KG1 (cell line): ENCODE data around the gene WASHC1.
"Not testable (repeated sequence)": the region's sequence is repeated elsewhere in the genome, so short reads cannot be mapped to it uniquely, and the experiment has no call there.

ENCODE experiments used
- DNase-seq: peaks from one replicate; lab custom pipeline; 2025; lab: John Stamatoyannopoulos, UW

Gene WASHC1, protein sequence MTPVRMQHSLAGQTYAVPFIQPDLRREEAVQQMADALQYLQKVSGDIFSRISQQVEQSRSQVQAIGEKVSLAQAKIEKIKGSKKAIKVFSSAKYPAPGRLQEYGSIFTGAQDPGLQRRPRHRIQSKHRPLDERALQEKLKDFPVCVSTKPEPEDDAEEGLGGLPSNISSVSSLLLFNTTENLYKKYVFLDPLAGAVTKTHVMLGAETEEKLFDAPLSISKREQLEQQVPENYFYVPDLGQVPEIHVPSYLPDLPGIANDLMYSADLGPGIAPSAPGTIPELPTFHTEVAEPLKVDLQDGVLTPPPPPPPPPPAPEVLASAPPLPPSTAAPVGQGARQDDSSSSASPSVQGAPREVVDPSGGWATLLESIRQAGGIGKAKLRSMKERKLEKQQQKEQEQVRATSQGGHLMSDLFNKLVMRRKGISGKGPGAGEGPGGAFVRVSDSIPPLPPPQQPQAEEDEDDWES

GRCh38 chr9:29356-29755 is at the start of gene WASHC1:
TSS of gene WASHC1 (minus strand) at chr9:29456. CDS start at chr9:24999, 4,457 bp downstream.
- DNase-seq = not testable (repeated sequence)

- DNase-seq = not testable (repeated sequence)
Observed at GRCh38 chr9:78333-78732, 49.1 kb upstream of the WASHC1 start.

- not testable (repeated sequence) for DNase-seq
Observed at GRCh38 chr9:76389-76788, 47.1 kb upstream of the WASHC1 start.

DNA sequence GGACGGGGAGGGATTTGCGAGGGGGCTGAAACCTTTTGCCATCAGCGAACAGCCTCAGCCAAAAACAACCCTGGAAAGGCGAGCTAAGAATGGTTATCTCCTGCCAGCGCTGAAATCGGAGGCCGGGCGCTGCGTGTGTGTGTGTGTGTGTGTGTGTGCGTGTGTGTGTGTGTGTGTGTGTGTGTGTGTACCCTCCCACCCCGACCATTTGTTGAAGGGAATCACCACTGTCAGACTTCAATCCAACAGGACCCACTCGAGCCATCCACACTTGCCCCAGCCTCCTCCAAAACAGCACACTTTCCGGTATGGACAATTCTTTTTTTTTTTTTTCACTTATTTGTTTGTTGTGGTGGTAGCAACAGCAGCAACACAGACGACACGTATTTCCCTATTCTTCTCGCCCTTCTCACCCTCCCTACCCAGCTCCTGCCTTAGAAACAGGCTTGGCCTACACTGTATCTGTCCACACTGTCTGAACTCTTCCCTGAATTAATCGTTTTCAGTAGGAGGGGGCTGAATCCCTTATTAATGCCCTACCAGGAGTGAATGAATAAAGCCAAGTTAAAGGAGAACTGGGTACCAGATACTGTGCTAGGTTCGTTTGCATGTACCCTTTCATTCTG is 44.8 kb upstream of the WASHC1 start:
- not testable (repeated sequence) for DNase-seq

- not testable (repeated sequence) for DNase-seq
Observed at GRCh38 chr9:73076-73899, 44.0 kb upstream of the WASHC1 start.

GRCh38 chr9:63031-63629 is 33.9 kb upstream of the WASHC1 start:
- not testable (repeated sequence) for DNase-seq

- DNase-seq = not testable (repeated sequence)
Observed at GRCh38 chr9:52678-53077, 23.4 kb upstream of the WASHC1 start.

GRCh38 chr9:48190-48842 is 19.1 kb upstream of the WASHC1 start:
- DNase-seq = not testable (repeated sequence)

- not testable (repeated sequence) for DNase-seq
Observed at GRCh38 chr9:46639-47271, 17.5 kb upstream of the WASHC1 start.

DNA sequence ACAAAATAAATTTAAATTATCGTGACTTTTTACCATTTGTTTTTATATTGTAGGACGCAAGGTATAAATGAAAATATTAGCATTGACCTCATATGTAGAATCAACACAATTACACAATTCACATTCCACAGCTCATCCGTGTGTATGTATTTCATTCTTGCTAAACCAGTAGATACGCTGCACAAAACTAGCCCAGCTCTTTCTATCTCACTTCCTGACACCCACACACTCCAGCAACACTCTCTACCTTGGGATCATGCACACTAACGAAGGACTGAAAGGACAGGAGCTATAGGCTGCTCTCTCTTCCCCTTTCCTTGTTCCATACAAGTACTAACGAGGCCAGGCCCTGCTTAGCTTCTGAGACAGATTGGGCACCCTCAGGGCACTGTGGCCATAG is 16.9 kb upstream of the WASHC1 start:
- DNase-seq = not testable (repeated sequence)

DNA sequence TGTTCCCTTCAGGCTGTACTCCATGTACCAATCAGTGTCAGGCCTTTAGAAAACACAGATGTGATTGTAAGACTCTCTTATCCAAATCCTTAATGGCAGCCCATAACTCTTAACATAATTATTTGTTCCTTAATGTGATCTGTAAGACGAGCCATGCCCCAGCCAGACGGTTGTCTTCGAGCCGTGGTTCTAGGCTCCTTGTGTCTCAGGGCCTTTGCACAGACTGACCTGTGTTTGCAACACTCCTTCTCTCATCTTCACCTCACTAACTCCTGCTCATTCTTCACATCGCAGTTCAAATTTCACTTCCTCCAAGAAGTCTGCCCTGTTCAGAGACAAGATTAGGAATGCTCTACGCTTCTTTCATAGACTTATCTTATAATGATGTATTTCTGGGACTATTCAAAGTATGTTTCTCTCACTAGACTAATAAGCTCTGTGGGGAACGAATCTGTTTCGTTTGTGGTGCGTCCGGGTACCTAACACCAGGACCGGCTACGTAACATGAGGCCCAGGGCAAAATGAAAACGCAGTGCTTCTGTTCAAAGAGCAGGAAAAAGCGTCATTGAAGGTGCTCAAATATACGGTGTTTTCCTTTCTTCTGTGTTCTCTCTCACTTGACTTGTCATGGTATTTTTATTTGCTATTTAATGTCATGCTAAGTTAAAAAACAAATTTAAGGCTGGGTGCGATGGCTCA is 16.1 kb upstream of the WASHC1 start:
- DNase-seq = not testable (repeated sequence)

- not testable (repeated sequence) for DNase-seq
Observed at GRCh38 chr9:44416-44815, 15.2 kb upstream of the WASHC1 start.

DNA sequence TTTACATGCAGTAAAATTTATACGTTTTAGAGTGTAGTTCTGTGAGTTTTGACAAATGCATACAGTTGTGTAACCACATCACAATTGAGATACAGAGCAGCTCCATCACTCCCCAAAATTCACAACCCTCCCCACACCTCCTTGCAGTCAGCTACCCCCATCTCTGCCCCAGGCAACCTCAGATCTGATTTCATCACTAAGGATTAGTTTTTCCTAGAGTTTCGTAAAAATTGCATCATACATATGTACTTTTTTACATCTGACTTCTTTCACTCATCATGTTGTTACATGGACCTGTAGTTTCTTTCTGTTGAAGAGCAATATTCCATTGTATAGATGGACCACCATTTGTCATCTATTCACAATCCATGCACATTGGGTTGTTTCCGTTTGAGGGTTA is 14.4 kb upstream of the WASHC1 start:
- not testable (repeated sequence) for DNase-seq

DNA sequence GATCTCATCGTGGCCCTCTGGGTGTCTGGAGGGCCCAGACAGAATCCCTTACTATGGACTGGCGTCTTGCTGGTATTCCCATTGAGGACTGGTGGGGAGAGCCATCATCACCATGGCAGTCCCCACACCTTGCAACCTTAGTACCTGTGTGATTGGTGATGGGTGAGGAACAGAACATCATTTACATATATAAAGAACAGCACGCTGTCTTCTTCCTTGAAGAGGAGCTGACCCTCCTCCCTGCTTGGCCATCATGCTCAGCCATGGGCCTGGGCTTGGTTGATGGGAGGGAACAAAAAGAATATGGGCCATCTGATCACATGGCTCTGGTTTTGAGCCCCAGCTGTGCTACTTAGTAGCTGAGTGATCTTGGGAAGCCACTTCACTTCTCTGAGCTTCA is 13.9 kb upstream of the WASHC1 start:
- not testable (repeated sequence) for DNase-seq

GRCh38 chr9:41819-42218 is 12.6 kb upstream of the WASHC1 start:
- not testable (repeated sequence) for DNase-seq

DNA sequence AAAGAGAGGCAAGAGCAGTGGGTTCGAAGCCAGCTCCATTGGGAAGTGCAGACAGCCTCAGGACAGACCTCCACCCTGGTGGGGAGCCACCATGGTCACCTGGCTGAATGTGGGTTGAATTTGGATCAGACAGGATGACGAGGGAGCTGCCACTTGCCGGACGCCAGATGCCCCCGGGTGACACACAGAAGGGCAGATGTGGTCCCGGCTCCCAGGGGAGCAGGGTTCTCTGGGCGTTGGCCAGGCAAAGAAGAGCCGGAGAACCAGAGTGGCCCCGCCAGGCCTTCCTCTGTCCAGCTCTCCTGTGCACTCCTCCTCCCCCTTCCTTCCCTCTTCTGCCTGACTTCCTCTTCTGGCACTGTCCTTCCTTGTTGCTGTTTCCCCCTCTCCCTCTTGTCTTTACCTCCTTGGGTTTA is 12.0 kb upstream of the WASHC1 start:
- not testable (repeated sequence) for DNase-seq

DNA sequence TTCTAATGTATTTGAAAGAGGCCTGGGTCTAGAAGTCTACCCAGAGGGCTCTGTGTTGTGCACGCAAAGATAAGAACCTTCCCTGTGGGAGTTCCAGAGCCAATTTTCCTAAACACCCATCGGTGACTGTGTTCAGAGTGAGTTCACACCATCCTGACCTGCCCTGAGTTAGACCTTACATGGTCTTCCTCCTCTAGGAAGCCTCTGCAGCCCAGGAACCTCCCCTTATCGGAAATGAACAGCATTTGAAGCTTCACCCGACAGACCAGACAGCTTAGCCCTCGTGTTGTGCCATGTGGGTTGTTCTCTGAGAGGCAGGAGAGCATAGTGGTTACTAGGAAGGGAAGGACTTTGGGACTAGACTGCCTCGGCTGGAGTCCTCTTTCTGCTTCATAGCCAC is 3.1 kb upstream of the WASHC1 start:
- not testable (repeated sequence) for DNase-seq

DNA sequence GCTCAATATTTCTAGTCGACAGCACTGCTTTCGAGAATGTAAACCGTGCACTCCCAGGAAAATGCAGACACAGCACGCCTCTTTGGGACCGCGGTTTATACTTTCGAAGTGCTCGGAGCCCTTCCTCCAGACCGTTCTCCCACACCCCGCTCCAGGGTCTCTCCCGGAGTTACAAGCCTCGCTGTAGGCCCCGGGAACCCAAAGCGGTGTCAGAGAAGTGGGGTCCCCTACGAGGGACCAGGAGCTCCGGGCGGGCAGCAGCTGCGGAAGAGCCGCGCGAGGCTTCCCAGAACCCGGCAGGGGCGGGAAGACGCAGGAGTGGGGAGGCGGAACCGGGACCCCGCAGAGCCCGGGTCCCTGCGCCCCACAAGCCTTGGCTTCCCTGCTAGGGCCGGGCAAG is 481 bp downstream of the WASHC1 start:
- not testable (repeated sequence) for DNase-seq

GRCh38 chr9:21621-22020 is 7.6 kb downstream of the WASHC1 start:
- DNase-seq = not testable (repeated sequence)

DNA sequence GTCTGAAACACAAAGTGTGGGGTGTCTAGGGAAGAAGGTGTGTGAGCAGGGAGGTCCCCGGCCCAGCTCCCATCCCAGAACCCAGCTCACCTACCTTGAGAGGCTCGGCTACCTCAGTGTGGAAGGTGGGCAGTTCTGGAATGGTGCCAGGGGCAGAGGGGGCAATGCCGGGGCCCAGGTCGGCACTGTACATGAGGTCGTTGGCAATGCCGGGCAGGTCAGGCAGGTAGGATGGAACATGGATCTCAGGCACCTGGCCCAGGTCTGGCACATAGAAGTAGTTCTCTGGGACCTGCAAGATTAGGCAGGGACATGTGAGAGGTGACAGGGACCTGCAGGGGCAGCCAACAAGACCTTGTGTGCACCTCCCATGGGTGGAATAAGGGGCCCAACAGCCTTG is 12.4 kb downstream of the WASHC1 start:
- DNase-seq = not testable (repeated sequence)
